B cell (primary cell): ENCODE results near the gene ATG7. TPM values are rescaled to one million over a fixed set of nuclear protein-coding genes. Genes with fewer than 3 reads are reported as not detected.

Experiments used
- ATAC-seq: fragments of 200-7000 bp; cut with Tn5 transposase; one replicate; pipeline ENCODE4 v1.10.0; 2021; ENCODE audit warnings: low read depth, mild to moderate bottlenecking, moderate number of reproducible peaks, moderate library complexity
- CTCF ChIA-PET: fragments of 350-600 bp; sonication (Branson Sonifier 250); formaldehyde crosslinking; loops from one replicate; lab custom pipeline; 2021; ENCODE audit warnings: antibody characterized with exemption, inconsistent platforms; lab: Charles Lee
- POLR2A ChIA-PET: fragments of 350-600 bp; sonication (Branson Sonifier 250); formaldehyde crosslinking; loops from one replicate; lab custom pipeline; 2021; ENCODE audit warnings: antibody characterized with exemption; lab: Charles Lee
- DNase-seq: peaks from one replicate; pipeline ENCODE4 v3.0.0; 2013
- H2AFZ ChIP-seq: 2 replicates; pipeline ENCODE4 v1.6.1; 2012; ENCODE audit warnings: mild to moderate bottlenecking, low read depth, low read length; ENCODE audit not compliant: insufficient read depth, poor library complexity, severe bottlenecking
- H3K27ac ChIP-seq, 2 donors: 1 replicate in 1 of 2; 2 replicates in 1 of 2; pipeline ENCODE4 v1.5.1; 2012 to 2013; ENCODE audit warnings: low read length in 2 of 2, mild to moderate bottlenecking in 2 of 2, moderate library complexity in 1 of 2
- H3K27me3 ChIP-seq, 4 experiments: fragments of 200-600 bp in 1 of 4; sonication (generic) in 1 of 4; replicated peaks in 1 of 4; 1 replicate in 2 of 4; 2 replicates in 2 of 4; pipeline versions ENCODE4 v1.6.1 to v1.7.0; 2013 to 2016; ENCODE audit warnings: low read length in 3 of 4, mild to moderate bottlenecking in 2 of 4, mixed read lengths in 1 of 4, moderate library complexity in 1 of 4; ENCODE audit not compliant: insufficient read depth in 4 of 4, control insufficient read depth in 3 of 4; ENCODE audit errors: control extremely low read depth in 1 of 4
- H3K36me3 ChIP-seq, 2 experiments: replicated peaks in 1 of 2; 1 replicate in 1 of 2; 2 replicates in 1 of 2; pipeline versions ENCODE4 v1.6.1 to v1.7.1; 2013; ENCODE audit warnings: low read length in 1 of 2; ENCODE audit not compliant: insufficient read depth in 2 of 2, control insufficient read depth in 1 of 2; ENCODE audit errors: control extremely low read depth in 1 of 2, extremely low read depth in 1 of 2
- H3K4me1 ChIP-seq, 2 donors: fragments of 200-600 bp in 1 of 2; sonication (generic) in 1 of 2; 1 replicate in 1 of 2; 2 replicates in 1 of 2; pipeline versions ENCODE4 v1.5.1 to v1.6.1; 2013 to 2017; ENCODE audit warnings: low read length in 2 of 2; ENCODE audit not compliant: control insufficient read depth in 2 of 2, insufficient read depth in 2 of 2
- H3K4me2 ChIP-seq: replicated peaks from 2 replicates; pipeline ENCODE3; 2012; ENCODE audit warnings: mild to moderate bottlenecking, low read depth, low read length; ENCODE audit not compliant: poor library complexity, severe bottlenecking
- H3K4me3 ChIP-seq, 5 experiments: fragments of 200-600 bp in 1 of 5; sonication (generic) in 1 of 5; 1 replicate in 3 of 5; 2 replicates in 2 of 5; pipeline versions ENCODE4 v1.5.1 to v1.7.0; 2011 to 2016; ENCODE audit warnings: low read length in 4 of 5, mild to moderate bottlenecking in 4 of 5, low read depth in 2 of 5, control low read depth in 1 of 5, moderate library complexity in 1 of 5; ENCODE audit not compliant: insufficient read depth in 1 of 5; ENCODE audit errors: control extremely low read depth in 1 of 5, extremely low read depth in 1 of 5
- H3K79me2 ChIP-seq: fragments of 200-600 bp; sonication (generic); one replicate; pipeline ENCODE4 v1.6.0; 2016; ENCODE audit warnings: low read length; ENCODE audit not compliant: control insufficient read depth, insufficient read depth
- H3K9ac ChIP-seq: fragments of 200-600 bp; sonication (generic); 2 replicates; pipeline ENCODE4 v1.6.1; 2017; ENCODE audit warnings: mild to moderate bottlenecking, low read length, moderate library complexity
- H3K9me3 ChIP-seq, 3 donors: one replicate each; pipeline versions ENCODE4 v1.6.1 to v1.7.1; 2013; ENCODE audit warnings: low read length in 2 of 3; ENCODE audit not compliant: control insufficient read depth in 2 of 3, insufficient read depth in 1 of 3; ENCODE audit errors: control extremely low read depth in 1 of 3
- H4K20me1 ChIP-seq: 2 replicates; pipeline ENCODE4 v1.6.0; 2012; ENCODE audit warnings: mild to moderate bottlenecking, low read length; ENCODE audit not compliant: insufficient read depth, control insufficient read depth, poor library complexity, severe bottlenecking
- H3K27ac Mint-ChIP-seq: one replicate; pipeline ENCODE4 v1.8.0; 2021; ENCODE audit warnings: mixed read lengths
- H3K27me3 Mint-ChIP-seq: one replicate; pipeline ENCODE4 v1.8.0; 2021; ENCODE audit warnings: mixed read lengths
- H3K4me1 Mint-ChIP-seq: one replicate; pipeline ENCODE4 v1.8.0; 2021; ENCODE audit warnings: mixed read lengths
- H3K4me3 Mint-ChIP-seq: one replicate; pipeline ENCODE4 v1.8.0; 2021; ENCODE audit warnings: mixed read lengths
- H3K9me3 Mint-ChIP-seq: one replicate; pipeline ENCODE4 v1.8.0; 2022; ENCODE audit warnings: mixed read lengths; ENCODE audit not compliant: insufficient read depth
- EZH2 ChIP-seq: IDR thresholded peaks from 2 replicates; pipeline ENCODE4 v1.6.1; 2012; ENCODE audit warnings: borderline replicate concordance, low read depth, mild to moderate bottlenecking, moderate library complexity, low read length; ENCODE audit not compliant: insufficient read depth, poor library complexity, severe bottlenecking
- WGBS: methylation state at CpG from one replicate; pipeline ENCODE4 v1.1.5; 2013; ENCODE audit warnings: missing lambda C conversion rate; ENCODE audit not compliant: insufficient coverage; 5-methylcytosine and 5-hydroxymethylcytosine counted together
- intact Hi-C: fragments of 100-400 bp; cut with micrococcal nuclease; formaldehyde crosslinking; loops from one replicate; pipeline ENCODE4 v1.10.0; 2022
- polyA plus RNA-seq: library from polyadenylated mRNA; depleted of rRNA; stranded (reverse); fragments of >200 nt; gene quantifications from 2 replicates; pipeline ENCODE4 v1.2.3, GENCODE V29; 2012
- total RNA-seq, 2 donors: library from RNA; stranded (reverse); fragments of 120-200 nt in 1 of 2; gene quantifications; 1 replicate in 1 of 2; 2 replicates in 1 of 2; pipeline versions ENCODE4 v1.2.3 to v1.2.4, GENCODE V29; 2013 to 2022
- TF ChIP-seq, protein P1 (sequence below): fragments of 200-600 bp; IDR thresholded peaks from one replicate; pipeline ENCODE4 v1.8.0; 2022; ENCODE audit warnings: antibody characterized with exemption, mild to moderate bottlenecking

The ATG7 gene
- total and polyA plus RNA-seq, 2 donors (not counting 1 experiment from before 2014, with no cell fraction given) = 13.9 to 66.4 TPM

DNA sequence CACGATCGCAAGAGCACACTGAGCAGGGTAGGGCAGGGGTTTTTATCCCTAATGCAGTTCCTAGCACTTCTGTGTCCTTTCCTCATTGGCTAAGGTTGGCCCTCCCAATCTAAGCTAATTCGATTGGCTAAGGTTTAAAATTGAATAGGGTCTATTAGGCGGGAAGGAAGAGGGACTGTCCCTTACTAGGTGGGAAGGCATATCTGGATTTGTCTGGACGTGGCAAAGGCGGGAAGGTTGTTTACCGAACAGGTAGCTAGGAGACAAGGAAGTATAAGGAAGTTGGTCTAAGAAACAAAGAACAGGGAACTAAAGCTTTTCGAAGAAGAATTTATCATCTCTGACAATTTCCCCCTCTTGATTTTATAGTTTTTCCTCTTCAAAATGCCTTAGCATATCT, 24.8 kb upstream of the ATG7 start:
- no peak overlapping the region for H3K27ac ChIP-seq
- no peak overlapping the region for H3K9ac ChIP-seq
- H3K4me2 ChIP-seq = no peak overlapping the region
- no peaks in the 10 kb centered on the region for H3K79me2 ChIP-seq
- no peaks in the 10 kb centered on the region for H3K36me3 ChIP-seq
- TF ChIP-seq, protein P1, sequence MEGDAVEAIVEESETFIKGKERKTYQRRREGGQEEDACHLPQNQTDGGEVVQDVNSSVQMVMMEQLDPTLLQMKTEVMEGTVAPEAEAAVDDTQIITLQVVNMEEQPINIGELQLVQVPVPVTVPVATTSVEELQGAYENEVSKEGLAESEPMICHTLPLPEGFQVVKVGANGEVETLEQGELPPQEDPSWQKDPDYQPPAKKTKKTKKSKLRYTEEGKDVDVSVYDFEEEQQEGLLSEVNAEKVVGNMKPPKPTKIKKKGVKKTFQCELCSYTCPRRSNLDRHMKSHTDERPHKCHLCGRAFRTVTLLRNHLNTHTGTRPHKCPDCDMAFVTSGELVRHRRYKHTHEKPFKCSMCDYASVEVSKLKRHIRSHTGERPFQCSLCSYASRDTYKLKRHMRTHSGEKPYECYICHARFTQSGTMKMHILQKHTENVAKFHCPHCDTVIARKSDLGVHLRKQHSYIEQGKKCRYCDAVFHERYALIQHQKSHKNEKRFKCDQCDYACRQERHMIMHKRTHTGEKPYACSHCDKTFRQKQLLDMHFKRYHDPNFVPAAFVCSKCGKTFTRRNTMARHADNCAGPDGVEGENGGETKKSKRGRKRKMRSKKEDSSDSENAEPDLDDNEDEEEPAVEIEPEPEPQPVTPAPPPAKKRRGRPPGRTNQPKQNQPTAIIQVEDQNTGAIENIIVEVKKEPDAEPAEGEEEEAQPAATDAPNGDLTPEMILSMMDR = no peak
- no peak for TF ChIP-seq EZH2
- Mint-ChIP-seq H3K27ac (no peak overlapping the region), H3K27me3 (no peaks in the 10 kb centered on the region), H3K4me1 (no peaks in the 10 kb centered on the region), H3K9me3 (no peaks in the 10 kb centered on the region), H3K4me3 (no peak overlapping the region)
- no peak overlapping the region for H3K4me3 ChIP-seq
- H3K4me1 ChIP-seq = no peaks in the 10 kb centered on the region
- DNase-seq = no peak
- H4K20me1 ChIP-seq = no peaks in the 10 kb centered on the region
- intact Hi-C loops = no loop called here
- CTCF ChIA-PET = interaction anchor here (1.0 to 2.3 kb wide), 5 partner anchors 10 to 89 kb away, joined by 3 to 13 read pairs (median 4); no protein-coding TSS in a partner anchor
- peaks cover 0 to 3% (median under 1%) of the 10 kb centered on the region in 4 experiments for H3K27me3 ChIP-seq
- H3K9me3 ChIP-seq = no peaks in the 10 kb centered on the region
- no peak for ATAC-seq
- POLR2A ChIA-PET = no interaction called here
- H2AFZ ChIP-seq = no peak overlapping the region
- 59% methylated on average over 6 of the region's 8 CpGs for WGBS

- Histone ChIP-seq H3K9ac (no peak overlapping the region), H3K9me3 (no peaks in the 10 kb centered on the region), H3K27ac (no peak overlapping the region), H4K20me1 (no peaks in the 10 kb centered on the region), H3K36me3 (no peaks in the 10 kb centered on the region), H3K79me2 (no peaks in the 10 kb centered on the region), H3K27me3 (peaks cover 0 to 3% (median under 1%) of the 10 kb centered on the region in 4 experiments), H3K4me1 (no peaks in the 10 kb centered on the region), H2AFZ (no peak overlapping the region), H3K4me3 (no peak overlapping the region), H3K4me2 (no peak overlapping the region)
- DNase-seq (no peak), ATAC-seq (no peak)
- Mint-ChIP-seq H3K4me3 (no peak overlapping the region), H3K4me1 (no peaks in the 10 kb centered on the region), H3K27ac (no peak overlapping the region), H3K9me3 (no peaks in the 10 kb centered on the region), H3K27me3 (peaks cover 10% of the 10 kb centered on the region)
- TF ChIP-seq, protein P1 = no peak
- TF ChIP-seq EZH2 = no peak
- POLR2A ChIA-PET = no interaction called here
- CTCF ChIA-PET = interaction anchor here (1.4 to 2.3 kb wide), 3 partner anchors 11 to 86 kb away, joined by 3 to 13 read pairs (median 9); no protein-coding TSS in a partner anchor
- intact Hi-C loops = no loop called here
- WGBS = 91% methylated on average over 2 of the region's 6 CpGs
These were observed 23.6 kb upstream of the ATG7 start for GRCh38 chr3:11248596-11248995.
